GM23248 (cell line): ENCODE results near the gene COL26A1.
"Not testable (repeated sequence)": the region's sequence is repeated elsewhere in the genome, so short reads cannot be mapped to it uniquely, and the experiment has no call there.

Experiments
- EZH2 ChIP-seq: fragments of 200-600 bp; sonication (generic); IDR thresholded peaks from 2 replicates; pipeline ENCODE4 v1.6.1; 2018; ENCODE audit warnings: antibody characterized with exemption, mild to moderate bottlenecking; ENCODE audit not compliant: insufficient read depth, poor library complexity, severe bottlenecking
- EZH2phosphoT487 ChIP-seq: fragments of 200-600 bp; sonication (generic); IDR thresholded peaks from 2 replicates; pipeline ENCODE4 v1.6.1; 2018; ENCODE audit warnings: antibody characterized with exemption, moderate library complexity, mild to moderate bottlenecking, low read depth; ENCODE audit not compliant: insufficient read depth

GRCh38 chr7:101349300-101349699, 13.4 kb upstream of the COL26A1 start:
- not testable (repeated sequence) for TF ChIP-seq EZH2, EZH2phosphoT487
